Measurements from ENCODE around the gene APP.

APP gene

GRCh38 chr21:25897383-25897782 lies 273.2 kb downstream of the APP start:
- no peak for DNase-seq

- DNase-seq, result no peak
These were observed 274.0 kb downstream of the APP start for GRCh38 chr21:25896501-25897056.

GRCh38 chr21:25895565-25896205 lies 274.9 kb downstream of the APP start:
- no peak for DNase-seq

GRCh38 chr21:25893191-25893590 lies 277.4 kb downstream of the APP start:
- DNase-seq, result no peak

- DNase-seq, result no peak
These were observed 279.0 kb downstream of the APP start for GRCh38 chr21:25891596-25891995.

- DNase-seq, result no peak
These were observed 280.6 kb downstream of the APP start for GRCh38 chr21:25890001-25890400.

GRCh38 chr21:25888711-25889110 lies 281.9 kb downstream of the APP start:
- DNase-seq, result no peak

GRCh38 chr21:25887646-25888306 lies 282.8 kb downstream of the APP start:
- DNase-seq, result no peak

- no peak for DNase-seq
These were observed 283.4 kb downstream of the APP start for GRCh38 chr21:25887166-25887565.

GRCh38 chr21:25885880-25886279 lies 284.7 kb downstream of the APP start:
- DNase-seq, result no peak

- DNase-seq, result no peak
These were observed 285.2 kb downstream of the APP start for GRCh38 chr21:25885405-25885804.

GRCh38 chr21:25884311-25884710 lies 286.3 kb downstream of the APP start:
- no peak for DNase-seq

GRCh38 chr21:25881524-25882376 lies 288.8 kb downstream of the APP start:
- peak; percentile 58 to 61 for DNase-seq

GRCh38 chr21:25879203-25879602 lies 291.4 kb downstream of the APP start:
- no peak for DNase-seq

GRCh38 chr21:25878344-25878743 lies 292.2 kb downstream of the APP start:
- no peak for DNase-seq

- DNase-seq, result no peak
These were observed 298.3 kb downstream of the APP start for GRCh38 chr21:25872271-25872670.

GRCh38 chr21:25871566-25871965 lies 299.0 kb downstream of the APP start:
- no peak for DNase-seq

- no peak for DNase-seq
These were observed 300.5 kb downstream of the APP start for GRCh38 chr21:25870084-25870483.

GRCh38 chr21:25867061-25867460 lies 303.5 kb downstream of the APP start:
- no peak for DNase-seq

- no peak for DNase-seq
These were observed 306.8 kb downstream of the APP start for GRCh38 chr21:25863747-25864146.

GRCh38 chr21:25863031-25863430 lies 307.5 kb downstream of the APP start:
- no peak for DNase-seq

GRCh38 chr21:25862596-25862995 lies 308.0 kb downstream of the APP start:
- no peak for DNase-seq

- no peak for DNase-seq
These were observed 308.5 kb downstream of the APP start for GRCh38 chr21:25862112-25862511.
